Common myeloid progenitor, CD34-positive (primary cell): ENCODE data around the gene TNFAIP8L1.
A peak's percentile ranks its signal among the peaks of the same experiment; 100 is the strongest.

Source experiments
- CTCF ChIA-PET: fragments of 350-600 bp; sonication (Branson Sonifier 250); formaldehyde crosslinking; loops from one replicate; lab custom pipeline; 2021; ENCODE audit warnings: antibody characterized with exemption; lab: Charles Lee
- POLR2A ChIA-PET: fragments of 350-600 bp; sonication (Branson Sonifier 250); formaldehyde crosslinking; loops from one replicate; lab custom pipeline; 2021; ENCODE audit warnings: antibody characterized with exemption; lab: Charles Lee
- DNase-seq, 3 donors: peaks; one replicate each; pipeline versions ENCODE4 v3.0.0 to v3.0.0-alpha.2; 2013
- H3K27ac ChIP-seq, 2 experiments: 1 replicate in 1 of 2; 2 replicates in 1 of 2; pipeline ENCODE4 v1.7.0; 2013; ENCODE audit warnings: inconsistent platforms in 2 of 2, low read length in 2 of 2, mild to moderate bottlenecking in 2 of 2, low read depth in 1 of 2, moderate library complexity in 1 of 2; ENCODE audit not compliant: severe bottlenecking in 2 of 2, insufficient read depth in 1 of 2, poor library complexity in 1 of 2
- H3K27me3 ChIP-seq, 5 experiments: replicated peaks in 2 of 5; 1 replicate in 3 of 5; 2 replicates in 2 of 5; pipeline versions ENCODE4 v1.6.1 to v1.7.0; 2013; ENCODE audit warnings: low read length in 4 of 5, mild to moderate bottlenecking in 2 of 5, moderate library complexity in 2 of 5, inconsistent platforms in 1 of 5; ENCODE audit not compliant: insufficient read depth in 5 of 5, control insufficient read depth in 4 of 5
- H3K36me3 ChIP-seq, 4 experiments: 1 replicate in 2 of 4; 2 replicates in 2 of 4; pipeline versions ENCODE4 v1.6.1 to v1.7.0; 2013; ENCODE audit warnings: low read length in 3 of 4, control low read depth in 1 of 4, mild to moderate bottlenecking in 1 of 4; ENCODE audit not compliant: control insufficient read depth in 4 of 4, insufficient read depth in 4 of 4
- H3K4me1 ChIP-seq, 4 experiments: 1 replicate in 3 of 4; 2 replicates in 1 of 4; pipeline versions ENCODE4 v1.6.1 to v1.7.1; 2013; ENCODE audit warnings: low read length in 3 of 4, mild to moderate bottlenecking in 3 of 4, control low read depth in 1 of 4, inconsistent platforms in 1 of 4, moderate library complexity in 1 of 4; ENCODE audit not compliant: control insufficient read depth in 4 of 4, insufficient read depth in 4 of 4; ENCODE audit errors: control extremely low read depth in 1 of 4
- H3K4me3 ChIP-seq, 7 experiments: 1 replicate in 4 of 7; 2 replicates in 3 of 7; pipeline versions ENCODE4 v1.5.1 to v1.7.0; 2013; ENCODE audit warnings: mild to moderate bottlenecking in 7 of 7, low read length in 6 of 7, moderate library complexity in 6 of 7, inconsistent platforms in 2 of 7, low read depth in 2 of 7, control low read depth in 1 of 7; ENCODE audit not compliant: insufficient read depth in 4 of 7, control insufficient read depth in 1 of 7; ENCODE audit errors: extremely low read depth in 1 of 7
- H3K9me3 ChIP-seq, 5 experiments: 1 replicate in 4 of 5; 2 replicates in 1 of 5; pipeline versions ENCODE4 v1.6.1 to v1.7.1; 2013; ENCODE audit warnings: low read length in 4 of 5, mild to moderate bottlenecking in 2 of 5, inconsistent platforms in 1 of 5, low read depth in 1 of 5, moderate library complexity in 1 of 5; ENCODE audit not compliant: control insufficient read depth in 4 of 5, insufficient read depth in 2 of 5; ENCODE audit errors: control extremely low read depth in 1 of 5
- WGBS: methylation state at CpG from one replicate; pipeline ENCODE4 v1.1.5; 2013; ENCODE audit not compliant: insufficient coverage; 5-methylcytosine and 5-hydroxymethylcytosine counted together

Gene TNFAIP8L1

GRCh38 chr19:4622695-4623421, 16.5 kb upstream of the TNFAIP8L1 start:
- H3K4me1 ChIP-seq: no peaks in the 10 kb centered on the region
- H3K27ac ChIP-seq: no peak overlapping the region
- H3K4me3 ChIP-seq: no peak overlapping the region
- H3K9me3 ChIP-seq: peaks cover 0 to 1% (median 0%) of the 10 kb centered on the region in 5 experiments
- ChIA-PET POLR2A (no interaction called here), CTCF (interaction anchor here (1.0 to 3.2 kb wide), 4 partner anchors 10 to 46 kb away, joined by 4 to 11 read pairs (median 4); no protein-coding TSS in a partner anchor)
- H3K36me3 ChIP-seq: no peaks in the 10 kb centered on the region
- 83% methylated on average over 6 of the region's 12 CpGs for WGBS
- no peak for DNase-seq
- peaks cover 0 to 5% (median 0%) of the 10 kb centered on the region in 5 experiments for H3K27me3 ChIP-seq

- Histone ChIP-seq H3K9me3 (peaks cover 0 to 1% (median 0%) of the 10 kb centered on the region in 5 experiments), H3K36me3 (no peaks in the 10 kb centered on the region), H3K27me3 (peaks cover 0 to 5% (median 0%) of the 10 kb centered on the region in 5 experiments), H3K27ac (no peak overlapping the region), H3K4me1 (no peaks in the 10 kb centered on the region), H3K4me3 (no peak overlapping the region)
- DNase-seq: no peak
- CTCF ChIA-PET: interaction anchor here (0.9 to 1.4 kb wide), 3 partner anchors 9 to 53 kb away, joined by 3 to 4 read pairs (median 4); no protein-coding TSS in a partner anchor
- POLR2A ChIA-PET: no interaction called here
- 100% methylated on average over 2 of the region's 5 CpGs for WGBS
Observed at GRCh38 chr19:4624301-4624700, 15.0 kb upstream of the TNFAIP8L1 start.

GRCh38 chr19:4624733-4625362, 14.5 kb upstream of the TNFAIP8L1 start:
- peaks cover 0 to 1% (median 0%) of the 10 kb centered on the region in 5 experiments for H3K9me3 ChIP-seq
- H3K36me3 ChIP-seq: no peaks in the 10 kb centered on the region
- POLR2A ChIA-PET: no interaction called here
- no peak overlapping the region for H3K4me3 ChIP-seq
- peaks cover 0 to 3% (median 0%) of the 10 kb centered on the region in 5 experiments for H3K27me3 ChIP-seq
- H3K27ac ChIP-seq: no peak overlapping the region
- WGBS: 71% methylated on average over 3 of the region's 6 CpGs
- DNase-seq: peak in 1 of 3 donors; percentile 27
- no peaks in the 10 kb centered on the region for H3K4me1 ChIP-seq
- CTCF ChIA-PET: interaction anchor here (1.4 kb wide), 1 partner anchor 53 kb away, joined by 4 read pairs; no protein-coding TSS in a partner anchor

- no peaks in the 10 kb centered on the region for H3K9me3 ChIP-seq
- CTCF ChIA-PET: interaction anchor here (0.6 to 3.7 kb wide), 24 partner anchors 10 to 109 kb away, joined by 3 to 37 read pairs (median 4); partner anchors contain the start of gene SEMA6B
- no peaks in the 10 kb centered on the region for H3K36me3 ChIP-seq
- POLR2A ChIA-PET: no interaction called here
- H3K27me3 ChIP-seq: no peaks in the 10 kb centered on the region
- peak; percentile 75 to 91 (median 89) for DNase-seq
- H3K27ac ChIP-seq: no peak overlapping the region
- H3K4me3 ChIP-seq: no peak overlapping the region
- peaks cover 0 to 48% (median 34%) of the 10 kb centered on the region in 4 experiments for H3K4me1 ChIP-seq
- 43% methylated on average over 12 of the region's 14 CpGs for WGBS
Observed at GRCh38 chr19:4633140-4633967, 6.0 kb upstream of the TNFAIP8L1 start.

- no peaks in the 10 kb centered on the region for H3K9me3 ChIP-seq
- no peak overlapping the region for H3K27ac ChIP-seq
- POLR2A ChIA-PET: interaction anchor here (1.1 kb wide), 1 partner anchor 60 kb away, joined by 6 read pairs; no protein-coding TSS in a partner anchor
- H3K4me3 ChIP-seq: peak overlapping the region in 6 of 7 experiments; percentile 35 to 76 (median 60)
- CTCF ChIA-PET: interaction anchor here (0.6 to 3.4 kb wide), 18 partner anchors 8 to 164 kb away, joined by 3 to 46 read pairs (median 5); partner anchors contain the start of gene HDGFL2
- H3K4me1 ChIP-seq: peaks cover 0 to 67% (median 52%) of the 10 kb centered on the region in 4 experiments
- H3K27me3 ChIP-seq: no peaks in the 10 kb centered on the region
- no peak for DNase-seq
- H3K36me3 ChIP-seq: no peaks in the 10 kb centered on the region
- 81% methylated on average over 3 of the region's 13 CpGs for WGBS
Observed at GRCh38 chr19:4635754-4636116, 3.6 kb upstream of the TNFAIP8L1 start.

- H3K36me3 ChIP-seq: no peaks in the 10 kb centered on the region
- no peaks in the 10 kb centered on the region for H3K27me3 ChIP-seq
- peaks cover 0 to 71% (median 57%) of the 10 kb centered on the region in 4 experiments for H3K4me1 ChIP-seq
- ChIA-PET POLR2A (interaction anchor here (0.6 to 1.1 kb wide), 3 partner anchors 60 to 82 kb away, joined by 3 to 6 read pairs (median 4); no protein-coding TSS in a partner anchor), CTCF (interaction anchor here (0.6 to 3.4 kb wide), 23 partner anchors 9 to 164 kb away, joined by 3 to 46 read pairs (median 4); partner anchors contain the start of gene HDGFL2)
- H3K9me3 ChIP-seq: no peaks in the 10 kb centered on the region
- peak; percentile 49 to 60 (median 60) for DNase-seq
- H3K27ac ChIP-seq: peak overlapping the region in 1 of 2 experiments; percentile 25
- H3K4me3 ChIP-seq: peak overlapping the region in 6 of 7 experiments; percentile 35 to 76 (median 60)
- 0% methylated on average over 42 of the region's 43 CpGs for WGBS
Observed at GRCh38 chr19:4636151-4636717, 3.1 kb upstream of the TNFAIP8L1 start.
